Thyroid gland (tissue), 4 donors: ENCODE results near the gene IGFBP7.

Source experiments
- POLR2A ChIP-seq, 2 donors: fragments of 450-650 bp; IDR thresholded peaks; one replicate each; pipeline ENCODE4 v1.6.1; 2017; ENCODE audit warnings: antibody characterized with exemption in 2 of 2, mild to moderate bottlenecking in 2 of 2, moderate library complexity in 1 of 2
- TF ChIP-seq, protein P1 (sequence below), 6 experiments: fragments of 200-600 bp in 3 of 6; fragments of 450-650 bp in 3 of 6; sonication (generic) in 3 of 6; IDR thresholded peaks; one replicate each; pipeline ENCODE4 v1.5.1; 2016 to 2019; ENCODE audit warnings: antibody characterized with exemption in 6 of 6, mild to moderate bottlenecking in 2 of 6, inconsistent platforms in 1 of 6, moderate library complexity in 1 of 6

DNA sequence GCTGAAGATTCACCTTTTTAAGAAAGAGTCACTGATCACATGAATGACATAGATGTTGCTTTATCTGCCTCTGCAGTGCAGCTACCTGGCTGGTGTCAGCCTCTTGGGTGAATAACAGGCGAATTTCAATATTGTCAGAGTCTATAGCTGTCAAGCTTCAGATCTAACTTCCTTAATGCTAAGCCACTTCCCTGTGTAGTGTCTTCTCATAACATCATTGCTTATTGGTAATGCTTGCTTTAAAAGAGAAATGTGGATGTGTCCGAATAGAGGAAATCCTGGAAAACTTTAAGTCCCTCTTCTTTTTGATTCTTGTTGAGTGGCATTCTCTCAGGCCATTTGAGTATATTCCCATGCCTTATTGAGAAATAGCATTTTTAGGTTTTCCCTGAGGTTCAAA is 7.3 kb upstream of the IGFBP7 start:
- TF ChIP-seq, protein P1, sequence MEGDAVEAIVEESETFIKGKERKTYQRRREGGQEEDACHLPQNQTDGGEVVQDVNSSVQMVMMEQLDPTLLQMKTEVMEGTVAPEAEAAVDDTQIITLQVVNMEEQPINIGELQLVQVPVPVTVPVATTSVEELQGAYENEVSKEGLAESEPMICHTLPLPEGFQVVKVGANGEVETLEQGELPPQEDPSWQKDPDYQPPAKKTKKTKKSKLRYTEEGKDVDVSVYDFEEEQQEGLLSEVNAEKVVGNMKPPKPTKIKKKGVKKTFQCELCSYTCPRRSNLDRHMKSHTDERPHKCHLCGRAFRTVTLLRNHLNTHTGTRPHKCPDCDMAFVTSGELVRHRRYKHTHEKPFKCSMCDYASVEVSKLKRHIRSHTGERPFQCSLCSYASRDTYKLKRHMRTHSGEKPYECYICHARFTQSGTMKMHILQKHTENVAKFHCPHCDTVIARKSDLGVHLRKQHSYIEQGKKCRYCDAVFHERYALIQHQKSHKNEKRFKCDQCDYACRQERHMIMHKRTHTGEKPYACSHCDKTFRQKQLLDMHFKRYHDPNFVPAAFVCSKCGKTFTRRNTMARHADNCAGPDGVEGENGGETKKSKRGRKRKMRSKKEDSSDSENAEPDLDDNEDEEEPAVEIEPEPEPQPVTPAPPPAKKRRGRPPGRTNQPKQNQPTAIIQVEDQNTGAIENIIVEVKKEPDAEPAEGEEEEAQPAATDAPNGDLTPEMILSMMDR (IDR thresholded peaks at IDR 0.05): no peak
- no peak for TF ChIP-seq POLR2A (IDR thresholded peaks at IDR 0.05)
